ENCODE results near the gene CES4A. TPM values are rescaled to one million over a fixed set of nuclear protein-coding genes. Genes with fewer than 3 reads are reported as not detected.

Gene CES4A
- total and polyA plus RNA-seq, 2 of the 13 experiments (the other 11 are each of a cell fraction or from before 2014, with no cell fraction given), result 0.09 to 0.17 TPM

DNA sequence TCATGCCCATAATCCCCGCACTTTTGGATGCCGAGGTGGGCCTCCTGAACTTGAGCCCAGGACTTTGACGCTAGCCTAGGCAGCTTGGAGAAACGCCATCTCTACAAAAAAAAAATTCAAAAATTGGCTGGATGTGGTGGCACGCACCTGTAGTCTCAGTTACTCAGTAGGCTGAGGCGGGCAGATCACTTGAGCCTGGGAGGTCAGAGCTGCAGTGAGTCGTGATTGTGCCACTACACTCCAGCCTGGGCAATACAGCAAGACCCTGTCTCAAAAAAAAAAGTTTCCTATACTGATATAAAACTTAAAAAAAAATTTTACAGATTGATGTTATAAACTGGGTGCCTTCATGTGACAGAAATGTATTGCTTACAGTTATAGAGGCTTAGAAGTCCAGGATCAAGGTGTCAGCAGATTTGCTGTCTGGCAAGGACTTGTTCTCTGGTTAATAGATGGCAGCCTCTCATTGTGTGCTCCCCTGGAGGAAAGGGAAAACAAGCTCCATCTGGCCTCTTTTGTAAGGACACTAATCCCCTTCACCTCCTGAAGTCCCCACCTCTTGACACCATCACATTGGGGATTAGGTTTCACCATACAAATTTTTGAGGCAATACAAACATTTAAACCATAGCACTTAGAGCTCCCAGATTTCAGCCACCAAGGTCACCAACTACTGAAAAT is 35.8 kb upstream of the CES4A start:
- no TSS peak for BruUV-seq (replicated peaks)

More for the DNA sequence above, 35.8 kb upstream of the CES4A start:
- peaks cover 4 to 24% of the 10 kb centered on the region in 2 experiments; a peak in 4 of 5 replicates for H3K27me3 ChIP-seq (ENCODE audit: control insufficient read depth in 1 of 2, insufficient read depth in 2 of 2, low read length in 2 of 2)
- intact Hi-C loops (cut with micrococcal nuclease; ENCODE audit: unreplicated experiment), result loop anchor here (10.0 kb wide), 1 partner anchor 62 kb away; no protein-coding TSS in a partner anchor
- no peak for ATAC-seq
- no peak overlapping the region for H3K4me3 ChIP-seq (replicated peaks in 1 of 3; ENCODE audit: insufficient read depth in 1 of 3, low read depth in 2 of 3, low read length in 3 of 3)
- H3K27ac ChIP-seq (ENCODE audit: extremely low read length, insufficient read depth, low read length), result no peak overlapping the region
- H3K79me2 ChIP-seq (ENCODE audit: insufficient read depth, low read length), result no peaks in the 10 kb centered on the region
- no peak overlapping the region for H2AFZ ChIP-seq (ENCODE audit: low read length)
- no peak overlapping the region for H3K9ac ChIP-seq (ENCODE audit: insufficient read depth, low read depth, low read length)
- H4K20me1 ChIP-seq (ENCODE audit: insufficient read depth, low read length), result no peaks in the 10 kb centered on the region
- no peak for DNase-seq (ENCODE audit: low spot score)
- ChIA-PET CTCF (ENCODE audit: low intra/inter-chr PET ratio, low total read pairs) (no interaction called here), POLR2A (no interaction called here)
- in situ Hi-C loops (cut with HindIII; ENCODE audit: extremely low pct_ligation_motif_present, low pct_unique_long_range_greater_than_20kb), result no loop called here
- peaks cover 73% of the 10 kb centered on the region for H3K4me1 ChIP-seq (ENCODE audit: insufficient read depth, low read length)
- 0 out of 2 replicates have a peak, but pooled peaks cover 5% of the 10 kb centered on the region for H3K9me3 ChIP-seq (ENCODE audit: low read length)
- H3K4me2 ChIP-seq (ENCODE audit: low read depth, low read length), result no peak overlapping the region
- no peaks in the 10 kb centered on the region for H3K36me3 ChIP-seq (replicated peaks in 1 of 2; ENCODE audit: control insufficient read depth in 1 of 2, insufficient read depth in 2 of 2, low read length in 2 of 2)
- TF ChIP-seq, protein P1, sequence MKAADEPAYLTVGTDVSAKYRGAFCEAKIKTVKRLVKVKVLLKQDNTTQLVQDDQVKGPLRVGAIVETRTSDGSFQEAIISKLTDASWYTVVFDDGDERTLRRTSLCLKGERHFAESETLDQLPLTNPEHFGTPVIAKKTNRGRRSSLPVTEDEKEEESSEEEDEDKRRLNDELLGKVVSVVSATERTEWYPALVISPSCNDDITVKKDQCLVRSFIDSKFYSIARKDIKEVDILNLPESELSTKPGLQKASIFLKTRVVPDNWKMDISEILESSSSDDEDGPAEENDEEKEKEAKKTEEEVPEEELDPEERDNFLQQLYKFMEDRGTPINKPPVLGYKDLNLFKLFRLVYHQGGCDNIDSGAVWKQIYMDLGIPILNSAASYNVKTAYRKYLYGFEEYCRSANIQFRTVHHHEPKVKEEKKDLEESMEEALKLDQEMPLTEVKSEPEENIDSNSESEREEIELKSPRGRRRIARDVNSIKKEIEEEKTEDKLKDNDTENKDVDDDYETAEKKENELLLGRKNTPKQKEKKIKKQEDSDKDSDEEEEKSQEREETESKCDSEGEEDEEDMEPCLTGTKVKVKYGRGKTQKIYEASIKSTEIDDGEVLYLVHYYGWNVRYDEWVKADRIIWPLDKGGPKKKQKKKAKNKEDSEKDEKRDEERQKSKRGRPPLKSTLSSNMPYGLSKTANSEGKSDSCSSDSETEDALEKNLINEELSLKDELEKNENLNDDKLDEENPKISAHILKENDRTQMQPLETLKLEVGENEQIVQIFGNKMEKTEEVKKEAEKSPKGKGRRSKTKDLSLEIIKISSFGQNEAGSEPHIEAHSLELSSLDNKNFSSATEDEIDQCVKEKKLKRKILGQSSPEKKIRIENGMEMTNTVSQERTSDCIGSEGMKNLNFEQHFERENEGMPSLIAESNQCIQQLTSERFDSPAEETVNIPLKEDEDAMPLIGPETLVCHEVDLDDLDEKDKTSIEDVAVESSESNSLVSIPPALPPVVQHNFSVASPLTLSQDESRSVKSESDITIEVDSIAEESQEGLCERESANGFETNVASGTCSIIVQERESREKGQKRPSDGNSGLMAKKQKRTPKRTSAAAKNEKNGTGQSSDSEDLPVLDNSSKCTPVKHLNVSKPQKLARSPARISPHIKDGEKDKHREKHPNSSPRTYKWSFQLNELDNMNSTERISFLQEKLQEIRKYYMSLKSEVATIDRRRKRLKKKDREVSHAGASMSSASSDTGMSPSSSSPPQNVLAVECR (CRISPR knock-in tag; IDR thresholded peaks at IDR 0.05; ENCODE audit: borderline replicate concordance), result 0 out of 2 replicates have a peak, but pooled peaks have one; percentile 15
- TF ChIP-seq EED (CRISPR knock-in tag; IDR thresholded peaks at IDR 0.05) (no peak), IRX3 (CRISPR knock-in tag; IDR thresholded peaks at IDR 0.05; ENCODE audit: borderline replicate concordance, low read depth) (no peak), ZNF879 (CRISPR knock-in tag; IDR thresholded peaks at IDR 0.05) (no peak), MAFK (conservative IDR thresholded peaks at IDR 0.05 in 1 of 2, IDR thresholded peaks at IDR 0.05 in 1 of 2; ENCODE audit: low read length in 2 of 2) (0 out of 4 replicates have a peak, but pooled peaks of 1 of the 2 experiments have one; percentile 18), PRMT3 (CRISPR knock-in tag; IDR thresholded peaks at IDR 0.05; ENCODE audit: borderline replicate concordance, low read depth) (no peak), ZNF607 (CRISPR knock-in tag; IDR thresholded peaks at IDR 0.05; ENCODE audit: borderline replicate concordance) (no peak), ZNF121 (CRISPR knock-in tag; IDR thresholded peaks at IDR 0.05) (peak; percentile 89), ADNP (CRISPR knock-in tag; IDR thresholded peaks at IDR 0.05) (no peak), ZMYM3 (CRISPR knock-in tag; IDR thresholded peaks at IDR 0.05) (0 out of 2 replicates have a peak, but pooled peaks have one; percentile 24), ZFP36L2 (CRISPR knock-in tag; IDR thresholded peaks at IDR 0.05) (no peak), YEATS2 (CRISPR knock-in tag; IDR thresholded peaks at IDR 0.05; ENCODE audit: borderline replicate concordance) (no peak)
- TF ChIP-seq, protein P2, sequence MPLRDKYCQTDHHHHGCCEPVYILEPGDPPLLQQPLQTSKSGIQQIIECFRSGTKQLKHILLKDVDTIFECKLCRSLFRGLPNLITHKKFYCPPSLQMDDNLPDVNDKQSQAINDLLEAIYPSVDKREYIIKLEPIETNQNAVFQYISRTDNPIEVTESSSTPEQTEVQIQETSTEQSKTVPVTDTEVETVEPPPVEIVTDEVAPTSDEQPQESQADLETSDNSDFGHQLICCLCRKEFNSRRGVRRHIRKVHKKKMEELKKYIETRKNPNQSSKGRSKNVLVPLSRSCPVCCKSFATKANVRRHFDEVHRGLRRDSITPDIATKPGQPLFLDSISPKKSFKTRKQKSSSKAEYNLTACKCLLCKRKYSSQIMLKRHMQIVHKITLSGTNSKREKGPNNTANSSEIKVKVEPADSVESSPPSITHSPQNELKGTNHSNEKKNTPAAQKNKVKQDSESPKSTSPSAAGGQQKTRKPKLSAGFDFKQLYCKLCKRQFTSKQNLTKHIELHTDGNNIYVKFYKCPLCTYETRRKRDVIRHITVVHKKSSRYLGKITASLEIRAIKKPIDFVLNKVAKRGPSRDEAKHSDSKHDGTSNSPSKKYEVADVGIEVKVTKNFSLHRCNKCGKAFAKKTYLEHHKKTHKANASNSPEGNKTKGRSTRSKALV (CRISPR knock-in tag; IDR thresholded peaks at IDR 0.05), result no peak
- TF ChIP-seq, protein P3, sequence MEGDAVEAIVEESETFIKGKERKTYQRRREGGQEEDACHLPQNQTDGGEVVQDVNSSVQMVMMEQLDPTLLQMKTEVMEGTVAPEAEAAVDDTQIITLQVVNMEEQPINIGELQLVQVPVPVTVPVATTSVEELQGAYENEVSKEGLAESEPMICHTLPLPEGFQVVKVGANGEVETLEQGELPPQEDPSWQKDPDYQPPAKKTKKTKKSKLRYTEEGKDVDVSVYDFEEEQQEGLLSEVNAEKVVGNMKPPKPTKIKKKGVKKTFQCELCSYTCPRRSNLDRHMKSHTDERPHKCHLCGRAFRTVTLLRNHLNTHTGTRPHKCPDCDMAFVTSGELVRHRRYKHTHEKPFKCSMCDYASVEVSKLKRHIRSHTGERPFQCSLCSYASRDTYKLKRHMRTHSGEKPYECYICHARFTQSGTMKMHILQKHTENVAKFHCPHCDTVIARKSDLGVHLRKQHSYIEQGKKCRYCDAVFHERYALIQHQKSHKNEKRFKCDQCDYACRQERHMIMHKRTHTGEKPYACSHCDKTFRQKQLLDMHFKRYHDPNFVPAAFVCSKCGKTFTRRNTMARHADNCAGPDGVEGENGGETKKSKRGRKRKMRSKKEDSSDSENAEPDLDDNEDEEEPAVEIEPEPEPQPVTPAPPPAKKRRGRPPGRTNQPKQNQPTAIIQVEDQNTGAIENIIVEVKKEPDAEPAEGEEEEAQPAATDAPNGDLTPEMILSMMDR (CRISPR knock-in tag; IDR thresholded peaks at IDR 0.05), result no peak
- FAIRE-seq, result no peak
- WGBS (ENCODE audit: low lambda C conversion rate), result 75% methylated on average over 7 of the region's 7 CpGs
